MM.1S (cell line): ENCODE results near the gene SPAG16.

Source experiments
- EZH2 ChIP-seq: fragments of 300-600 bp; sonication (generic); optimal IDR thresholded peaks from 2 replicates; pipeline ENCODE3; 2017; ENCODE audit warnings: low read depth, mild to moderate bottlenecking, antibody characterized with exemption, low read length, mixed read lengths
- TF ChIP-seq, protein P1 (sequence below): fragments of 300-600 bp; sonication (generic); IDR thresholded peaks from 2 replicates; pipeline ENCODE4 v1.5.1; 2016; ENCODE audit warnings: antibody characterized with exemption, low read length, mixed read lengths

DNA sequence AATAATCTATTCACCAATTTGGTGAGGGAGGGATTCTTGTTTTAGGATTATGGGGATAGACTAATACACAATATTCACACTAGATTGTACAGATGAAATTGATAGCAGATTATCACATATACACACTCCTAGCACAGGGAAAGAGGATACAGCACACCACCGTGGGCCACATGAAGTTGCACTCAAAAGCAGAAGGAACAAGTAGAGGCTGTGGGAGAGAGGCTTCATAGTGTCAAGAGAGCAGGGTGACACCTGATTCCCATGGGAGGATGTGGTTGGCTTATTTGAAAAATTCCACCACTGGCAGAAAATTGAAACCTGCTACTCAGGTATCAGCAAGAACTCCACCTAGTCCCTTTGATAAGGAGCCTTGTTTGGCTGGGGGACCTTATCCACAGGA lies 395.6 kb downstream of the SPAG16 start:
- TF ChIP-seq, protein P1, sequence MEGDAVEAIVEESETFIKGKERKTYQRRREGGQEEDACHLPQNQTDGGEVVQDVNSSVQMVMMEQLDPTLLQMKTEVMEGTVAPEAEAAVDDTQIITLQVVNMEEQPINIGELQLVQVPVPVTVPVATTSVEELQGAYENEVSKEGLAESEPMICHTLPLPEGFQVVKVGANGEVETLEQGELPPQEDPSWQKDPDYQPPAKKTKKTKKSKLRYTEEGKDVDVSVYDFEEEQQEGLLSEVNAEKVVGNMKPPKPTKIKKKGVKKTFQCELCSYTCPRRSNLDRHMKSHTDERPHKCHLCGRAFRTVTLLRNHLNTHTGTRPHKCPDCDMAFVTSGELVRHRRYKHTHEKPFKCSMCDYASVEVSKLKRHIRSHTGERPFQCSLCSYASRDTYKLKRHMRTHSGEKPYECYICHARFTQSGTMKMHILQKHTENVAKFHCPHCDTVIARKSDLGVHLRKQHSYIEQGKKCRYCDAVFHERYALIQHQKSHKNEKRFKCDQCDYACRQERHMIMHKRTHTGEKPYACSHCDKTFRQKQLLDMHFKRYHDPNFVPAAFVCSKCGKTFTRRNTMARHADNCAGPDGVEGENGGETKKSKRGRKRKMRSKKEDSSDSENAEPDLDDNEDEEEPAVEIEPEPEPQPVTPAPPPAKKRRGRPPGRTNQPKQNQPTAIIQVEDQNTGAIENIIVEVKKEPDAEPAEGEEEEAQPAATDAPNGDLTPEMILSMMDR: no peak
- TF ChIP-seq EZH2: no peak
